GM12865 (cell line): ENCODE results near the gene SIRT3.

Experiments
- DNase-seq: peaks from one replicate; pipeline ENCODE4 v3.0.0; 2010; ENCODE audit warnings: low read depth
- H3K4me3 ChIP-seq: 2 replicates; pipeline ENCODE4 v1.5.1; 2011; ENCODE audit warnings: mild to moderate bottlenecking, low read depth, low read length, control low read depth
- CTCF ChIP-seq: IDR thresholded peaks from 2 replicates; pipeline ENCODE4 v1.5.1; 2011; ENCODE audit warnings: low read length, control low read depth, low read depth, inconsistent platforms; ENCODE audit not compliant: insufficient read depth; ENCODE audit errors: missing control alignments

The SIRT3 gene

GRCh38 chr11:279040-279965 is 43.2 kb upstream of the SIRT3 start:
- DNase-seq, result no peak
- no peak for TF ChIP-seq CTCF
- no peak overlapping the region for H3K4me3 ChIP-seq

GRCh38 chr11:278001-278951 is 42.1 kb upstream of the SIRT3 start, which contains the start of gene NLRP6:
NLRP6 (plus strand) TSS chr11:278407; CDS start chr11:278570, 163 bp downstream.
- TF ChIP-seq CTCF, result no peak

GRCh38 chr11:276219-276618 is 40.1 kb upstream of the SIRT3 start:
- H3K4me3 ChIP-seq, result no peak overlapping the region
- TF ChIP-seq CTCF, result no peak
- DNase-seq, result no peak

More at GRCh38 chr11:278001-278951, 42.1 kb upstream of the SIRT3 start, which contains the start of gene NLRP6:
- no peak within 1 kb of the TSS for H3K4me3 ChIP-seq
- no peak for DNase-seq

- H3K4me3 ChIP-seq, result no peak overlapping the region
- no peak for TF ChIP-seq CTCF
- DNase-seq, result no peak
These were observed 36.7 kb upstream of the SIRT3 start for GRCh38 chr11:272931-273198.

GRCh38 chr11:272195-272930 is 36.2 kb upstream of the SIRT3 start:
- H3K4me3 ChIP-seq, result no peak overlapping the region
- no peak for TF ChIP-seq CTCF
- DNase-seq, result no peak

GRCh38 chr11:271319-271715 is 35.2 kb upstream of the SIRT3 start:
- DNase-seq, result no peak
- no peak for TF ChIP-seq CTCF
- no peak overlapping the region for H3K4me3 ChIP-seq
